ENCODE results near the gene FTCDNL1.

GRCh38 chr2:199814101-199814816 lies 36.7 kb downstream of the FTCDNL1 start:
- TF ChIP-seq GATA2 (IDR thresholded peaks at IDR 0.05; ENCODE audit: low read depth, low read length), result no peak
- TF ChIP-seq GATA3 (IDR thresholded peaks at IDR 0.05; ENCODE audit: low read depth, low read length), result no peak
